SK-N-SH (cell line): Measurements from ENCODE around the gene MYOM3.

ENCODE experiments used
- EP300 ChIP-seq, 2 experiments: IDR thresholded peaks; 2 replicates each; pipeline versions ENCODE4 v1.4.0 to v1.6.1; 2012; ENCODE audit warnings: borderline replicate concordance in 1 of 2, low read depth in 1 of 2, low read length in 1 of 2
- EZH2phosphoT487 ChIP-seq: fragments of 200-600 bp; sonication (generic); IDR thresholded peaks from 2 replicates; pipeline ENCODE4 v1.6.1; 2017; ENCODE audit warnings: low read depth, mixed run types, mild to moderate bottlenecking, antibody characterized with exemption, moderate library complexity, borderline replicate concordance
- GABPA ChIP-seq: IDR thresholded peaks from 2 replicates; pipeline ENCODE4 v1.4.0; 2012; ENCODE audit warnings: low read depth, mild to moderate bottlenecking
- POLR2AphosphoS5 ChIP-seq: IDR thresholded peaks from 2 replicates; pipeline ENCODE4 v1.6.1; 2012; ENCODE audit warnings: low read depth, low read length
- RCOR1 ChIP-seq: fragments of 150-350 bp; IDR thresholded peaks from 2 replicates; pipeline ENCODE4 v1.6.1; 2017; ENCODE audit warnings: antibody characterized with exemption, low read length
- RXRA ChIP-seq: IDR thresholded peaks from 2 replicates; pipeline ENCODE4 v1.4.0; 2012; ENCODE audit warnings: low read depth, mild to moderate bottlenecking, borderline replicate concordance
- SIN3A ChIP-seq: IDR thresholded peaks from 2 replicates; pipeline ENCODE4 v1.6.1; 2012; ENCODE audit warnings: low read depth, mild to moderate bottlenecking, low read length, moderate library complexity, borderline replicate concordance
- TAF1 ChIP-seq: IDR thresholded peaks from 2 replicates; pipeline ENCODE4 v1.6.1; 2012; ENCODE audit warnings: low read depth, mild to moderate bottlenecking, low read length, moderate library complexity, borderline replicate concordance
- YY1 ChIP-seq: IDR thresholded peaks from 2 replicates; pipeline ENCODE4 v1.4.0; 2012; ENCODE audit warnings: low read depth, mild to moderate bottlenecking
- TF ChIP-seq, protein P1 (sequence below): fragments of 200-600 bp; sonication (generic); IDR thresholded peaks from 2 replicates; pipeline ENCODE4 v1.6.1; 2017; ENCODE audit warnings: antibody characterized with exemption, mild to moderate bottlenecking, moderate library complexity
- TF ChIP-seq, protein P2 (sequence below): IDR thresholded peaks from 2 replicates; pipeline ENCODE4 v1.4.0; 2012; ENCODE audit warnings: low read depth, borderline replicate concordance
- TF ChIP-seq, protein P3 (sequence below): IDR thresholded peaks from 2 replicates; pipeline ENCODE4 v1.6.1; 2012; ENCODE audit warnings: mild to moderate bottlenecking, low read depth, low read length, moderate library complexity
- TF ChIP-seq, protein P4 (sequence below): fragments of 150-350 bp; IDR thresholded peaks from 2 replicates; pipeline ENCODE4 v1.6.1; 2016; ENCODE audit warnings: mild to moderate bottlenecking, low read depth, low read length

DNA sequence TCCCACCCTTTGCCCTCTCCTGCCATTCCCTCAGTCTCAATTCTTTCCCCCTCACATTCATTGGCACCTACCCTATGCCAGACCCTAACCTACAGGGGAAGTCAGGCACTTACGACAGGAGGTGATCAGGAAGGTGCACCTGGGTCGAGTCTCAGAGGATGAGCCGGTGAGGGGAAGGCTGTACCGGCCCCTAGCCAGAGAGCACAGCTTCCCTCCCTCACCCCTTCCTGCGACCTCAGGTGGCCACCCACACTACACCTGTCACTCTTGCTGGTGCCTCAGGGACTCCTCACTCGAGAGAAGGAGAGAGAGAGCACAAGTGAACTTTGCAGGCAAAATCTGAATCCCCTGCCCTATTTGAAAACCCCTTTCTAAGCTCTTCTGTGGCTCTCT lies 1.7 kb upstream of the MYOM3 start:
- TF ChIP-seq, protein P1, sequence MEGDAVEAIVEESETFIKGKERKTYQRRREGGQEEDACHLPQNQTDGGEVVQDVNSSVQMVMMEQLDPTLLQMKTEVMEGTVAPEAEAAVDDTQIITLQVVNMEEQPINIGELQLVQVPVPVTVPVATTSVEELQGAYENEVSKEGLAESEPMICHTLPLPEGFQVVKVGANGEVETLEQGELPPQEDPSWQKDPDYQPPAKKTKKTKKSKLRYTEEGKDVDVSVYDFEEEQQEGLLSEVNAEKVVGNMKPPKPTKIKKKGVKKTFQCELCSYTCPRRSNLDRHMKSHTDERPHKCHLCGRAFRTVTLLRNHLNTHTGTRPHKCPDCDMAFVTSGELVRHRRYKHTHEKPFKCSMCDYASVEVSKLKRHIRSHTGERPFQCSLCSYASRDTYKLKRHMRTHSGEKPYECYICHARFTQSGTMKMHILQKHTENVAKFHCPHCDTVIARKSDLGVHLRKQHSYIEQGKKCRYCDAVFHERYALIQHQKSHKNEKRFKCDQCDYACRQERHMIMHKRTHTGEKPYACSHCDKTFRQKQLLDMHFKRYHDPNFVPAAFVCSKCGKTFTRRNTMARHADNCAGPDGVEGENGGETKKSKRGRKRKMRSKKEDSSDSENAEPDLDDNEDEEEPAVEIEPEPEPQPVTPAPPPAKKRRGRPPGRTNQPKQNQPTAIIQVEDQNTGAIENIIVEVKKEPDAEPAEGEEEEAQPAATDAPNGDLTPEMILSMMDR: no peak
- TF ChIP-seq, protein P2, sequence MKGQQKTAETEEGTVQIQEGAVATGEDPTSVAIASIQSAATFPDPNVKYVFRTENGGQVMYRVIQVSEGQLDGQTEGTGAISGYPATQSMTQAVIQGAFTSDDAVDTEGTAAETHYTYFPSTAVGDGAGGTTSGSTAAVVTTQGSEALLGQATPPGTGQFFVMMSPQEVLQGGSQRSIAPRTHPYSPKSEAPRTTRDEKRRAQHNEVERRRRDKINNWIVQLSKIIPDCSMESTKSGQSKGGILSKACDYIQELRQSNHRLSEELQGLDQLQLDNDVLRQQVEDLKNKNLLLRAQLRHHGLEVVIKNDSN: no peak
- TF ChIP-seq, protein P3, sequence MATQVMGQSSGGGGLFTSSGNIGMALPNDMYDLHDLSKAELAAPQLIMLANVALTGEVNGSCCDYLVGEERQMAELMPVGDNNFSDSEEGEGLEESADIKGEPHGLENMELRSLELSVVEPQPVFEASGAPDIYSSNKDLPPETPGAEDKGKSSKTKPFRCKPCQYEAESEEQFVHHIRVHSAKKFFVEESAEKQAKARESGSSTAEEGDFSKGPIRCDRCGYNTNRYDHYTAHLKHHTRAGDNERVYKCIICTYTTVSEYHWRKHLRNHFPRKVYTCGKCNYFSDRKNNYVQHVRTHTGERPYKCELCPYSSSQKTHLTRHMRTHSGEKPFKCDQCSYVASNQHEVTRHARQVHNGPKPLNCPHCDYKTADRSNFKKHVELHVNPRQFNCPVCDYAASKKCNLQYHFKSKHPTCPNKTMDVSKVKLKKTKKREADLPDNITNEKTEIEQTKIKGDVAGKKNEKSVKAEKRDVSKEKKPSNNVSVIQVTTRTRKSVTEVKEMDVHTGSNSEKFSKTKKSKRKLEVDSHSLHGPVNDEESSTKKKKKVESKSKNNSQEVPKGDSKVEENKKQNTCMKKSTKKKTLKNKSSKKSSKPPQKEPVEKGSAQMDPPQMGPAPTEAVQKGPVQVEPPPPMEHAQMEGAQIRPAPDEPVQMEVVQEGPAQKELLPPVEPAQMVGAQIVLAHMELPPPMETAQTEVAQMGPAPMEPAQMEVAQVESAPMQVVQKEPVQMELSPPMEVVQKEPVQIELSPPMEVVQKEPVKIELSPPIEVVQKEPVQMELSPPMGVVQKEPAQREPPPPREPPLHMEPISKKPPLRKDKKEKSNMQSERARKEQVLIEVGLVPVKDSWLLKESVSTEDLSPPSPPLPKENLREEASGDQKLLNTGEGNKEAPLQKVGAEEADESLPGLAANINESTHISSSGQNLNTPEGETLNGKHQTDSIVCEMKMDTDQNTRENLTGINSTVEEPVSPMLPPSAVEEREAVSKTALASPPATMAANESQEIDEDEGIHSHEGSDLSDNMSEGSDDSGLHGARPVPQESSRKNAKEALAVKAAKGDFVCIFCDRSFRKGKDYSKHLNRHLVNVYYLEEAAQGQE: no peak
- no peak for TF ChIP-seq POLR2AphosphoS5
- no peak for TF ChIP-seq EP300 (IDR thresholded peaks at IDR 0.05; ENCODE audit: borderline replicate concordance in 1 of 2, low read depth in 1 of 2, low read length in 1 of 2)
- TF ChIP-seq TAF1: no peak
- TF ChIP-seq SIN3A: no peak
- TF ChIP-seq YY1: no peak
- TF ChIP-seq RCOR1: no peak
- TF ChIP-seq EZH2phosphoT487: no peak
- no peak for TF ChIP-seq GABPA
- TF ChIP-seq, protein P4, sequence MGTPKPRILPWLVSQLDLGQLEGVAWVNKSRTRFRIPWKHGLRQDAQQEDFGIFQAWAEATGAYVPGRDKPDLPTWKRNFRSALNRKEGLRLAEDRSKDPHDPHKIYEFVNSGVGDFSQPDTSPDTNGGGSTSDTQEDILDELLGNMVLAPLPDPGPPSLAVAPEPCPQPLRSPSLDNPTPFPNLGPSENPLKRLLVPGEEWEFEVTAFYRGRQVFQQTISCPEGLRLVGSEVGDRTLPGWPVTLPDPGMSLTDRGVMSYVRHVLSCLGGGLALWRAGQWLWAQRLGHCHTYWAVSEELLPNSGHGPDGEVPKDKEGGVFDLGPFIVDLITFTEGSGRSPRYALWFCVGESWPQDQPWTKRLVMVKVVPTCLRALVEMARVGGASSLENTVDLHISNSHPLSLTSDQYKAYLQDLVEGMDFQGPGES: no peak
- no peak for TF ChIP-seq RXRA
